Endometrium (tissue), 2 donors: ENCODE data around the gene LAMA3.

ENCODE experiments used
- FAIRE-seq: peaks from 2 replicates; lab custom pipeline; 2012; peaks lifted over from hg19 to GRCh38; lab: Jason Lieb, UNC
- donor health status: control.
- donor health status: control.

The LAMA3 gene

DNA sequence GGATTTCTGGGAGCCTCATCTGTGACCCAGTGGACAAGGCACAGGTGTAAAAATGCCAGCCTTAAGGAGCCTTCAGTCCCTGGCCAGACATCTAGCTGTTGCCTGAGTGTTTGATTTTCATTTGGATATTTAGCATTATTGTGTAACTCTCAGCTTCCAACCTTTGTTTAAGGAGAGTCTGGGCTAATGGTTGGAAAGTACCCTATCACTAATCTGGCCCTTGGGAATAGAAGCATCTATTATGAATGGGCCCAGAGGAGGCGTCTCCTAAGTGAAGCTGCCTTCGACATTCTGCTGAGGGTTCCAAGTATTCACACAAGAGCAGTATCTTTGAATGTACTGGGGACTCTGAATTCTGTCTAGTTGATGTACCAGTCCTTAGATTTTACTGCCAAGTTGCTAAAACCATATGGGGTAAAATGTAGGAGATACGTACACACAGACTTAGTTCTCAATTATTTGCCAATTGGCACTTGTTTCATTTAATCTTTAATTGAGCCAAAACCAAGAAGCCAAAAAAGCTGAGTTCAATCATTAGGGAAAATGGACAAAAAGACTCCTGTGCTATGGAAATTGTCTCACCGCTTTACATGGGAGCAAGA, 19.3 kb upstream of the LAMA3 start:
- FAIRE-seq, result no peak

- no peak for FAIRE-seq
Measured at GRCh38 chr18:23671564-23671963, 17.7 kb upstream of the LAMA3 start.

DNA sequence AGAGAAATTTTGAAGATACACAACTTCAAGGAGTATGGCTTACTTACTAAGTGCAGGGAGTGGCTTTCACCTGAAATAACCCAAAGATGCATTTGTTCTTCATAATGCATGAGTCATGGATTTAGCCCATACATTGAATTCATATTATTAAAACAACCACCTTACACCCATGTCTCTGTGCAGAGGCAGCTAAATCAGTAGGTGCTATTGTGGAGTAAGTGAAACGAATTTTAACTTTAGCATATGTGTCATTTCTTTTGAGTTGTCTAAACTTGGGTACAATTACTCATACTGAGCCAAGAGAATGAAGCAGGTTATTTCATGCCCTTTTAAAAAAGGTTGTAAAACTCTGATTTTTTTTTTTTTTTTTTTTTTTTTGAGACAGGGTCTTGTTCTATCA, 15.5 kb upstream of the LAMA3 start:
- no peak for FAIRE-seq

DNA sequence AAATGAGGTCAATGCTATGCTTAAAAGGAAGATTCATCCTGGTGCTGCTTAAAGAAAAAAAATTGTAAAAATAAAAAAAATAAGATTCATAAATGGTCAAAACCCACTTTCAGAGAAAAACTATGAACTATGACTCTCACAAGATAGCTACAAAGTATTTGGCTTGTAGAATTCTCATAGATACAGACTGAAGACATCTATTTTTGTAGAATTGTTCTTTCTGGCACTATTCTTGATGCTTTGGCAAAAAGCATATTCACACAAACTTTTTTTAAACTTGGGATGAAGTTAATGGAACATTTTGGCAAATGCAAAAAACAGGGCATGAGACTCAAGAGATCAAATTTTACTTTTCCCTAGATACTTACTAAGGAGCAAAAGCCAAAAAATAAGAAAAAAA, 14.0 kb upstream of the LAMA3 start:
- FAIRE-seq, result no peak

- FAIRE-seq, result no peak
Measured at GRCh38 chr18:23675896-23676295, 13.4 kb upstream of the LAMA3 start.

DNA sequence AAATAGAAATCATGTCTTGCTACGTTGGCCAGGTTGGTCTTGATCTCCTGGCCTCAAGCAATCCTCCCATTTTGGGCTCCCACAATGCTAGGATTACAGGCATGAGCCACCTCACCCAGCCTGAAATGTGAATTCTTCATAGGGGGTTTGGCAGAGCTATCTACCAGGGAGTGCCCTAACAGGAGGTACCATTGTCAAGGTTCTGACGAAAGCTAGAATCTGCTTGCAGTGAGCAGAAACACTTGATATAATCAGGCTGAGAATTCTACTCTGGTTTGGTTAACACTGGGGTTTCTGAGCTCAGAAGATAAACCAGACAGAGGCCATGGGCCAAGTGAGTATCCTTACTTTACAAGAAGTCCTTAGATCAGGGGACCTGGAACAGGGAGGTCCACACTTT, 7.2 kb upstream of the LAMA3 start:
- no peak for FAIRE-seq

- no peak for FAIRE-seq
Measured at GRCh38 chr18:23682472-23682871, 6.8 kb upstream of the LAMA3 start.

GRCh38 chr18:23683155-23683554, 6.1 kb upstream of the LAMA3 start:
- no peak for FAIRE-seq

GRCh38 chr18:23683671-23684070, 5.6 kb upstream of the LAMA3 start:
- FAIRE-seq, result no peak

DNA sequence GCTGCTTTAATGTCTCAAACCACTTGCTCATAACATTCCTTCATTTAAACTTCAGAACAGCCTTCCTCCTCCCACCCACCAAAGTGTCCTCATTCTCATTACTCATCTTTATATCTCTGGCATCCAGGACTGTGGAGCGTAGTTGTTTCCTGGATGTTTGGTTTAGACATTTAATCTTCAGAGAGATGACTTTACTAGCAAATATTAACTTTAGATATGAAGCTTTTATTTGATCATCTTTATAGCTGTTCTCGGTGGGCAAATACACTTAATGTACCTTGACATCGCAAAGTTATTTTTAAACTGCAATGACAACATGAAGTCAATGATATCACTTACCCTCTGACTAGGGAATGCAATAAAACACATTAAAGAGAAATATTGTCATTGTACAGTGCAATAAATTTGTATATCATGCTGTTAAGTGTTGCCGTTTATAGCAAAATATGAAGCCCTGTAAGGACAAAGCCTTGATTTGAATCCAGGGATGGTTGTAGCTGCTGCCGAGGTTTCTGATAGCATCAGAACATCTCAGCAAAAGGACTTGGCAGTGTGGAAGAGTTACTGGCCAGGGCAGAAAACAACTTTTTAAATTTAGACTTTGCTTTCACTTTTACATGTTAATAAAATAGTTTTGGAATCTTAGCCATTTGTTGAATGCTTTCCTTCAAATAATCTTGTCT, 4.6 kb upstream of the LAMA3 start:
- peak; percentile 95 for FAIRE-seq

- FAIRE-seq, result no peak
Measured at GRCh38 chr18:23688528-23688927, 725 bp upstream of the LAMA3 start.

DNA sequence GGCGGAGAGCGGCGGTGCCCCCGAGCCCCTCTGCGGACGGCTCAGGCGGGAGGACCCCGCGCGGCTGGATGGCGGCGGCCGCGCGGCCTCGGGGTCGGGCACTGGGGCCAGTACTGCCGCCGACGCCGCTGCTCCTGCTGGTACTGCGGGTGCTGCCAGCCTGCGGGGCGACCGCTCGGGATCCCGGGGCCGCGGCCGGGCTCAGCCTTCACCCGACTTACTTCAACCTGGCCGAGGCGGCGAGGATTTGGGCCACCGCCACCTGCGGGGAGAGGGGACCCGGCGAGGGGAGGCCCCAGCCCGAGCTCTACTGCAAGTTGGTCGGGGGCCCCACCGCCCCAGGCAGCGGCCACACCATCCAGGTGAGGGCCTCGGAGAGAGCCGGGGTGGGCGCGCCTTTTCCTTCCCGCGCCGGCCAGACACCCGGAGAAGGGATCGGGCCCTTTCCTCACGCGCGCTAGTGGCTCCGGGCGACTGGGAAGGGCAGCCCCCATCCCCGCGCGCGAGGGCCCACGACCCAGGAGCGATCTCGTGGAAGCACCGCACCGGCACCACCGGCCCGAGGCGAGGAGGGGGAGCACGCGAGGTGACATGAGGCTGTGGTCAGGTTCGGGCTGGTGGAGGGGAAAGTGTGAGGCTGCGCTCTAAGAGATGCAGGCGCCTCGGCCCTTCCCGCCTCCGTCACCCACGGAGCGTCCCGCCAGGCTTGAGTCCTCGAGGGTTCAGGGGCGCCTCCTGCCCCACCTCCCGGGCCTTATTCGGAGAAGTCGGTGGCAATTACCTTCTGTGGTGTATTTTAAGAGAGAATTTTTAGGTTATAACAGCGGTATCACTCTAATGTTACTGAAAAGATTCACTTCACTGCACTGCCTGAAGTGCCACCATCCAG, 607 bp downstream of the LAMA3 start:
- no peak for FAIRE-seq

DNA sequence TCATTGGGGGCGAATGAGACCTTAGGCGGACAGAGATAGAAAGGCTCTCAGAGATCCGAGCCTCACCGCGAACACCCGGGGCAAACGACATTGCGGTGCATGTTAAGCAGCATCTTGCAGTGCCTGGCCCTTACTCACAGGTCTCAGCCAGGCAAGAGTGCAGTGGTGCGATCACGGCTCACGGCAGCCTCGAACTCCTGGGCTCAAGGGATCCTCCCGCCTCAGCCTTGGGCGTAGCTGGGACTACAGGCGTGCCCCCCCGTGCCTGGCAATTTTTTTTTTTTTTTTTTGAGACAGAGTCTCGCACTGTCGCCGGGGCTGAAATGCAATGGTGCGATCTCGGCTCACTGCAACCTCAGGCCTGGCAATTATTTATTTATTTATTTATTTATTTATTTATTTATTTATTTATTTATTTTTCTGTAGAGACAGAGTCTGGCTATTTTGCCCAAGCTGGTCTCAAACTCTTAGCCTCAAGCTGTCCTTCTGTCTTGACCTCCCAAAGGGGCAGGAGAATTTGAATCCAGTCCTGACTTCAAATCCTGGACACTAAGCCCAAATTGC, 1.3 kb downstream of the LAMA3 start:
- FAIRE-seq, result no peak

GRCh38 chr18:23693846-23694245, 4.6 kb downstream of the LAMA3 start:
- no peak for FAIRE-seq

DNA sequence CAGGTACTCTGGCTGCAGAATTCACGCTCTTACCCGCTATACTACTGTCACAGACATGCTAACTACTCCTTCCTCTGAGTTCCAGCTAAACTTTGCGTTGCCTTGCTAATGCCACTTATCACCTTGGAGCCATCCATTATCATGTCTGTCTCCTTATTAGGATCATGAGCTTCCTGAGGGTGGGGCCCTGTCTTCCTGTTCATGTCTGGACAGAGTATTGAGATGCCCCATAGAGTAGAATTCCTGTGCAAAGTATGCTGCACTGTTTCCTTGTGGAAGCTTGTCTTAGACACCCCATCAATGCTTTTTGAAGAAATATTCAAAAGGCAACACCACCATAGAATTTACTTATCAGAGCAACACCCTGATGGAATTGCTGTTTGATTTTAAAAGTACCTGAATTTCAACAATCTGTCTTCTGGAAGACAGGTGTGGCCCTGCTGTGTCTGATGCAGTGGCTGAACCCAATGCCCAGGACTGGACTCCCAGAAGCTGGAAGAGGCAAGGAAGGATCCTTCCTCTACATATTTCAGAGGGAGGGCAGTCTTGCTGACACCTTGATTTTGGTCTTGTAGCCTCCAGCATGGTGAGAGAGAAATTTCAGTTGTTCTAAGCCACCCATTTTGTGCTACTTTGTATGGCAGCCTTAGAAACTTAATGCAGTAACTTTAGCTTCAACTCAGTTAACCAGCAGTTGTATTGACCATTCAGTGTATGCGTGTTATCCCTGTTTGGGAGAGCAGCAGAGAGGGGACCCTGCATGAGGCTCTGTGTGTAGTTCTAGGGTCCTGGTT, 5.6 kb downstream of the LAMA3 start:
- no peak for FAIRE-seq

DNA sequence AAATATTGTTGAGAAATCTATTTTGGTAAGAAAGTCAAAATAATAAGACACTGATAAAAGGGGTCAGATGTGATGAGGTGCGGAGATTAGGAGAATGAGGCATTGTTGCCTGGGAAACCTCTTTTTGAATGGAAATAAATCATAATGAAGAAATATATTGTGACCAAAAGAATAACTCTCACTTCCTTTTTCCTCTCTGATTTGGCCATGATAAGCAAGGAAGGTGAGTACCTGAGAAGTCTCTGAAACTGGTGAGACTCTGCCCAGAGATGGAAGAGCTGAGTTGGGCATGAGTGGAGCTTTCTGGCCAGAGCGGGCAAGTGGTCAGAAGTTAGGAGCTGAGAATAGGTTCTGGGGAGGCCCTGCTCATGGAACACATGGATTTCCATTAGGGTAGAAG, 11.8 kb downstream of the LAMA3 start:
- FAIRE-seq, result no peak

DNA sequence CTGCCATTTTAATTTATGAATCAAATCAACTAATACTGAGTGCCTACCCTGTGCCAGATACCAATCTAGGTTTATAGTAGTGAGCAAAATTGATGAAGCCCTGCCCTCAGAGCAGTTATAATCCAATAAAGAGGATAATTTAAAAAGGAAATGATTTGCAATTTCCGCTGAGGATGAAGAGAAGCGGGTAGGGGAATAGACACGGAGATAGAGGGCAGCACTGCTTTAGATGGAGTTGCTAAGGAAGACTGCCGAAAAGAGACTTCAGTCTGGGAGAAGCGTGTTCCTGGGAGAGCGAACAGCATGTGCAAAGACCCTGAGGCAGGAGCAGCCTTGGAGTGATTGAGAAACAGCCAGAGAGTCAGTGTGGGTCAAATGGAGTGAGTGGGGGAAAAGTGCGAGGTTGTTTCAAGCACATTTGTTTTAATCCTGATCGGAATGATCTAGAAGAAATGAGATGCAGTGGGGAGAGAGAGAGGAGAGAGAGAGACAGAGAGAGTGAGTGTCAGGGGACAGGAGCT, 12.4 kb downstream of the LAMA3 start:
- FAIRE-seq, result no peak

DNA sequence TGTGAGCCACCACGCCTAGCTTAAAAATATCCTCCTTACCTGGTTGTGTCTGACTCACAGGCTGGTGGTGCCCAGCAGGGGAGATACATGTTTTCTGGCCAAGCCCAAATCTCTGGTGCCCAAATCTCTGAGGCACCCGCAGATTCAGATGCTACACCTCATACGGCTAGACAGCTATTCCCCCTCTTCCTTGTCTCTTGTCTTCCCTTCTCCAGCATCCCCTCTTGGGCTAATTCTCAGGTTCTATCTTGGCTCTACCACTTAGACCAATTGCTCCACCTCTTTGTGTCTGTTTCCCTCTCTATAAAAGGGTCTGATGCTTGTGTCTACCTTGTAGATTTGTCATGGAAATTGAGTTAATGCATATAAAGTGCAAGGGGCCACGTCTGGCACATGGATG, 13.4 kb downstream of the LAMA3 start:
- FAIRE-seq, result no peak

- FAIRE-seq, result peak; percentile 21
Measured at GRCh38 chr18:23703057-23703986, 14.1 kb downstream of the LAMA3 start.

DNA sequence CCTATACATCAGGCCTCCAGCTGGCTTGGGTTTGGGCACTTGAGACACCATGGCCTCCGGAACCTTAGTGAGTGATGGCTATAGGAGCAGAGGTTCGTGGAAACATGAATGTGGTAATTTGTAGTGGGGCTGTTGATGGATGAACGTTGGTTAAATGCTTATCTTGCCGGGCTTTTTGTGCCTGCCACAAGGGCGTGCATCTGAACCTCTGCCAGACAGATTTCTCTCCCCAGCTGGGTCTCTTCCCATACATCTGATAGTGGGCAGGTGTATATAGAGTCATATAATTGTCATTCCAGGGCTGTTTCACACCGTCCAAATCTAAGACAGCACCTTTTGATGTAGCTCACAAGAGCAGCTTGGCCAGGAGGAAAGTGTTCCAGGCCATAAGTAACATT, 14.7 kb downstream of the LAMA3 start:
- FAIRE-seq, result no peak

GRCh38 chr18:23704806-23705205, 15.6 kb downstream of the LAMA3 start:
- FAIRE-seq, result no peak
